GM10248 (cell line): ENCODE data around the gene HSPB2.

Source experiments
- CTCF ChIA-PET: fragments of 300-600 bp; sonication (Branson Sonifier 250); formaldehyde crosslinking; extraction: SDS; loops from one replicate; lab custom pipeline; 2021; ENCODE audit warnings: antibody characterized with exemption; lab: Yijun Ruan, JAX
- POLR2A ChIA-PET: fragments of 350-650 bp; sonication (Branson Sonifier 250); formaldehyde crosslinking; extraction: SDS; loops from one replicate; lab custom pipeline; 2020; ENCODE audit warnings: antibody characterized with exemption; lab: Yijun Ruan, JAX
- DNase-seq: peaks from one replicate; pipeline ENCODE4 v3.0.0; 2012; ENCODE audit errors: extremely low spot score
- CTCF ChIP-seq: IDR thresholded peaks from 2 replicates; pipeline ENCODE4 v1.5.1; 2012; ENCODE audit warnings: mild to moderate bottlenecking, low read depth; ENCODE audit errors: extremely low read depth, missing control alignments, control extremely low read depth

The HSPB2 gene

GRCh38 chr11:111935317-111936039 lies 22.9 kb downstream of the HSPB2 start:
- POLR2A ChIA-PET, result interaction anchor here (1.6 kb wide), 1 partner anchor 8 kb away, joined by 3 read pairs; no protein-coding TSS in a partner anchor

GRCh38 chr11:111936040-111936540 lies 23.6 kb downstream of the HSPB2 start:
- TF ChIP-seq CTCF, result no peak
- ChIA-PET CTCF (interaction anchor here (1.1 to 10.6 kb wide), 8 partner anchors 8 to 1354 kb away, joined by 3 to 138 read pairs (median 6); no protein-coding TSS in a partner anchor), POLR2A (interaction anchor here (1.6 kb wide), 1 partner anchor 9 kb away, joined by 3 read pairs; no protein-coding TSS in a partner anchor)
- DNase-seq, result no peak

More at GRCh38 chr11:111935317-111936039, 22.9 kb downstream of the HSPB2 start:
- CTCF ChIA-PET, result interaction anchor here (1.1 to 10.6 kb wide), 10 partner anchors 8 to 1354 kb away, joined by 3 to 138 read pairs (median 4); no protein-coding TSS in a partner anchor
- no peak for TF ChIP-seq CTCF
- no peak for DNase-seq

GRCh38 chr11:111937461-111937769 lies 24.9 kb downstream of the HSPB2 start:
- ChIA-PET CTCF (interaction anchor here (1.1 to 10.6 kb wide), 3 partner anchors 16 to 106 kb away, joined by 3 to 138 read pairs (median 4); no protein-coding TSS in a partner anchor), POLR2A (no interaction called here)
- no peak for TF ChIP-seq CTCF
- DNase-seq, result no peak

- no peak for DNase-seq
- POLR2A ChIA-PET, result no interaction called here
- TF ChIP-seq CTCF, result no peak
- CTCF ChIA-PET, result interaction anchor here (1.0 to 10.6 kb wide), 6 partner anchors 7 to 238 kb away, joined by 3 to 138 read pairs (median 5); partner anchors contain the start of gene BCO2
Observed at GRCh38 chr11:111937844-111938243, 25.3 kb downstream of the HSPB2 start.

GRCh38 chr11:111938687-111939160 lies 26.2 kb downstream of the HSPB2 start:
- peak; percentile 69 for DNase-seq
- POLR2A ChIA-PET, result interaction anchor here (0.8 to 0.9 kb wide), 2 partner anchors 12 to 43 kb away, joined by 3 to 4 read pairs; no protein-coding TSS in a partner anchor
- CTCF ChIA-PET, result interaction anchor here (0.8 to 10.6 kb wide), 14 partner anchors 8 to 237 kb away, joined by 3 to 138 read pairs (median 3); partner anchors contain the start of genes BCO2, SDHD and TIMM8B
- TF ChIP-seq CTCF, result no peak
